ENCODE data around the gene GNAZ.

DNA sequence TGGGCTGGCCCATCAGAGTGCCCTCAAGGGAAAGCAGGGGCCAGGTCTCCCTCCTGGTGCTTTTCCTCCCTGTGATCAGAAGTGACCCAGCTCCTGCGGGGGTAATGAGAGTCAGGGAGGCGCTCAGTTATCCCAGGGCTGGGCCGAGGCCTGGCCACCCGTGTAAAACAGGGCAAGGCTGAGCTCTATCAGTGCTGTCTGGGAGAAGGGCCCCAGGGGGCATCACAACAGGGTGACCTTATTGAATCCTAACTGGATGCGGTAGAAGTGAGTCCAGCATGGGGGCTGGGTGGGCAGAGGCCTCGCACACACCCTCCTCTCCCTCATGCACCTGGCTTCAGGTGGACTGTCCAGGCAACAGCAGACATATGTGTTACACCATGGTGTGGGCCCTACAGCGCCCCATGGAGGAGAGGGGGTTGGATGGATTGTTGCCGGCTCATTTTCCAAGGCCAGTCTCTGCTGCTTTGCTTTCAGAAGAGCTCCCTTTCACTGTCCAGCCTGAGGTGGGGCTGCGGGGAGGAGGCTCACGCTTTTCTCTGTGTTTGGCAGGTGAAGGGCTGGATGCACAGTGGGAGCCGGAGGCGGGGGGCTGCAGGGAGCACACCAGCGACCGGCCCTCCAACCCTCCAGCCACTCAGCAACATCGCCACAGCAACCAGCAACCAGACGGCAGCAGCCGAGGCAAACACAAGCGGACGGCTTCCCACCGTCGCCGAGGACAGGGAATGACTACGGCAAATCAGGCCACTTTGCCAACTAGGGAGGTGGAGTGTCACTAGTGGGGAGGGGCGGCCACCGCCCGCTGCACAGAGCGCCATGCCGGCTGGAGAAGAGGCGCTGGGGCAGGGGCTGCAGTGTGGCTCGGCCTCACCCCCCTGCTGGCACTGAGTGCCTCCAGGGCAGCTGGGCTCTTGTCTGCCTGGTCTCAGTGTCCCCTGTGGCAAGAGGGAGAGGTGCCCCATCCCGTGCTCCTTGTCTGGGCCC, 24.7 kb downstream of the GNAZ start:
- TF ChIP-seq POLR2A (IDR thresholded peaks at IDR 0.05) (no peak), POLR2AphosphoS5 (IDR thresholded peaks at IDR 0.05) (no peak), EP300 (IDR thresholded peaks at IDR 0.05) (no peak)
- TF ChIP-seq, protein P1, sequence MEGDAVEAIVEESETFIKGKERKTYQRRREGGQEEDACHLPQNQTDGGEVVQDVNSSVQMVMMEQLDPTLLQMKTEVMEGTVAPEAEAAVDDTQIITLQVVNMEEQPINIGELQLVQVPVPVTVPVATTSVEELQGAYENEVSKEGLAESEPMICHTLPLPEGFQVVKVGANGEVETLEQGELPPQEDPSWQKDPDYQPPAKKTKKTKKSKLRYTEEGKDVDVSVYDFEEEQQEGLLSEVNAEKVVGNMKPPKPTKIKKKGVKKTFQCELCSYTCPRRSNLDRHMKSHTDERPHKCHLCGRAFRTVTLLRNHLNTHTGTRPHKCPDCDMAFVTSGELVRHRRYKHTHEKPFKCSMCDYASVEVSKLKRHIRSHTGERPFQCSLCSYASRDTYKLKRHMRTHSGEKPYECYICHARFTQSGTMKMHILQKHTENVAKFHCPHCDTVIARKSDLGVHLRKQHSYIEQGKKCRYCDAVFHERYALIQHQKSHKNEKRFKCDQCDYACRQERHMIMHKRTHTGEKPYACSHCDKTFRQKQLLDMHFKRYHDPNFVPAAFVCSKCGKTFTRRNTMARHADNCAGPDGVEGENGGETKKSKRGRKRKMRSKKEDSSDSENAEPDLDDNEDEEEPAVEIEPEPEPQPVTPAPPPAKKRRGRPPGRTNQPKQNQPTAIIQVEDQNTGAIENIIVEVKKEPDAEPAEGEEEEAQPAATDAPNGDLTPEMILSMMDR (IDR thresholded peaks at IDR 0.05) = no peak

All from stomach (tissue), 4 donors.